GM12878 (cell line): ENCODE results near the gene DSC2. TPM values are rescaled to one million over a fixed set of nuclear protein-coding genes. Genes with fewer than 3 reads are reported as not detected.

ENCODE experiments used
- ATAC-seq: fragments of 200-7000 bp; cut with Tn5 transposase; 3 replicates; pipeline ENCODE4 v1.9.1; 2020; ENCODE audit warnings: mild to moderate bottlenecking, moderate library complexity
- BruUV-seq: library from RNA; stranded (reverse); fragments of 400-500 nt; replicated peaks from 2 replicates; lab custom pipeline; 2021; lab: Mats Ljungman, UMichigan
- CTCF ChIA-PET: fragments of 300-600 bp; sonication (Branson Sonifier 250); formaldehyde crosslinking; extraction: SDS; loops from one replicate; lab custom pipeline; 2021; ENCODE audit warnings: inconsistent platforms; lab: Yijun Ruan, JAX
- POLR2A ChIA-PET: fragments of 350-600 bp; formaldehyde crosslinking; extraction: SDS; loops from one replicate; lab custom pipeline; 2021; ENCODE audit warnings: inconsistent platforms; lab: Charles Lee
- RAD21 ChIA-PET: fragments of 300-600 bp; sonication (Branson Sonifier 250); formaldehyde crosslinking; loops from one replicate; lab custom pipeline; 2023; ENCODE audit warnings: antibody characterized with exemption; ENCODE audit not compliant: unreplicated experiment; lab: Charles Lee
- SMC1A ChIA-PET: fragments of 300-600 bp; sonication (Branson Sonifier 250); formaldehyde crosslinking; loops from one replicate; lab custom pipeline; 2023; ENCODE audit not compliant: unreplicated experiment, uncharacterized antibody; lab: Charles Lee
- DNase-seq: peaks from one replicate; pipeline ENCODE4 v3.0.0-alpha.2; 2011; ENCODE audit warnings: low read depth, low spot score
- FAIRE-seq: peaks from 3 replicates; lab custom pipeline; 2011; peaks lifted over from hg19 to GRCh38; lab: Jason Lieb, UNC
- H2AFZ ChIP-seq: 2 replicates; pipeline ENCODE4 v1.6.0; 2011; ENCODE audit warnings: low read depth, low read length, control low read depth; ENCODE audit not compliant: control insufficient read depth
- H3K27ac ChIP-seq: 2 replicates; pipeline ENCODE4 v1.5.1; 2011; ENCODE audit warnings: control low read depth; ENCODE audit not compliant: control insufficient read depth, insufficient read depth
- H3K27me3 ChIP-seq, 2 experiments: replicated peaks in 1 of 2; 2 replicates each; pipeline versions ENCODE4 v1.6.0 to v1.6.1; 2011; ENCODE audit warnings: low read length in 1 of 2; ENCODE audit not compliant: control insufficient read depth in 2 of 2, insufficient read depth in 2 of 2
- H3K36me3 ChIP-seq, 2 experiments: 2 replicates each; pipeline ENCODE4 v1.5.1; 2011; ENCODE audit warnings: low read length in 1 of 2; ENCODE audit not compliant: control insufficient read depth in 2 of 2, insufficient read depth in 2 of 2
- H3K4me1 ChIP-seq: 2 replicates; pipeline ENCODE4 v1.6.1; 2011; ENCODE audit warnings: mild to moderate bottlenecking, low read length, moderate library complexity, mixed read lengths; ENCODE audit not compliant: control insufficient read depth, insufficient read depth
- H3K4me2 ChIP-seq: 2 replicates; pipeline ENCODE4 v1.6.0; 2011; ENCODE audit warnings: control low read depth; ENCODE audit not compliant: control insufficient read depth, insufficient read depth
- H3K4me3 ChIP-seq: fragments of 200-600 bp; sonication (generic); 2 replicates; pipeline ENCODE4 v1.5.1; 2016
- H3K79me2 ChIP-seq: 2 replicates; pipeline ENCODE4 v1.6.0; 2011; ENCODE audit warnings: low read length; ENCODE audit not compliant: control insufficient read depth, insufficient read depth
- H3K9ac ChIP-seq: 2 replicates; pipeline ENCODE4 v1.8.0; 2011; ENCODE audit warnings: low read length, control low read depth, mixed read lengths; ENCODE audit not compliant: control insufficient read depth, insufficient read depth
- H3K9me3 ChIP-seq: replicated peaks from 3 replicates; pipeline ENCODE4 v1.5.1; 2011; ENCODE audit warnings: mild to moderate bottlenecking, low read length; ENCODE audit not compliant: control insufficient read depth, insufficient read depth
- H4K20me1 ChIP-seq: 2 replicates; pipeline ENCODE4 v1.6.0; 2011; ENCODE audit not compliant: control insufficient read depth, insufficient read depth
- BHLHE40 ChIP-seq, 2 experiments: fragments of 450-650 bp in 1 of 2; IDR thresholded peaks; 2 replicates each; pipeline ENCODE4 v1.6.1; 2011 to 2017; ENCODE audit warnings: low read depth in 2 of 2, borderline replicate concordance in 1 of 2, improper control_type of control experiment in 1 of 2, low read length in 1 of 2, mild to moderate bottlenecking in 1 of 2
- CBX5 ChIP-seq: sonication (generic); IDR thresholded peaks from 2 replicates; pipeline ENCODE4 v1.6.1; 2016; ENCODE audit warnings: low read depth, moderate library complexity, mild to moderate bottlenecking, inconsistent platforms
- CREM ChIP-seq: IDR thresholded peaks from 2 replicates; pipeline ENCODE4 v1.6.1; 2014; ENCODE audit warnings: antibody characterized with exemption, low read depth
- FOS ChIP-seq: IDR thresholded peaks from 3 replicates; pipeline ENCODE4 v1.6.1; 2011; ENCODE audit warnings: borderline replicate concordance; ENCODE audit not compliant: insufficient read length; ENCODE audit errors: extremely low read depth
- FOXK2 ChIP-seq: fragments of 450-650 bp; IDR thresholded peaks from 2 replicates; pipeline ENCODE4 v1.6.1; 2017; ENCODE audit warnings: mild to moderate bottlenecking, moderate library complexity
- KAT2A ChIP-seq: conservative IDR thresholded peaks from 2 replicates; pipeline ENCODE4 v1.6.1; 2011; ENCODE audit warnings: low read depth, low read length; ENCODE audit not compliant: control insufficient read depth
- KLF5 ChIP-seq: fragments of 450-650 bp; IDR thresholded peaks from 2 replicates; pipeline ENCODE4 v1.6.1; 2014; ENCODE audit warnings: mild to moderate bottlenecking; ENCODE audit not compliant: partially characterized antibody
- NKRF ChIP-seq: fragments of 450-650 bp; conservative IDR thresholded peaks from 2 replicates; pipeline ENCODE4 v1.6.1; 2017; ENCODE audit warnings: mild to moderate bottlenecking, moderate library complexity
- PAX5 ChIP-seq: IDR thresholded peaks from 2 replicates; pipeline ENCODE4 v1.6.1; 2011; ENCODE audit warnings: low read depth, low read length, borderline replicate concordance
- PAX8 ChIP-seq: fragments of 450-650 bp; IDR thresholded peaks from 2 replicates; pipeline ENCODE4 v1.6.1; 2017; ENCODE audit warnings: mild to moderate bottlenecking, moderate library complexity
- POLR2A ChIP-seq: IDR thresholded peaks from 2 replicates; pipeline ENCODE4 v1.6.1; 2011; ENCODE audit warnings: low read depth, mild to moderate bottlenecking, low read length
- RBBP5 ChIP-seq: fragments of 200-600 bp; sonication (generic); conservative IDR thresholded peaks from 2 replicates; pipeline ENCODE4 v1.6.1; 2016
- RUNX3 ChIP-seq: IDR thresholded peaks from 2 replicates; pipeline ENCODE4 v1.6.1; 2012; ENCODE audit warnings: low read length, inconsistent platforms
- SKIL ChIP-seq: fragments of 450-650 bp; IDR thresholded peaks from 2 replicates; pipeline ENCODE4 v1.6.1; 2017; ENCODE audit warnings: mild to moderate bottlenecking, low read depth, inconsistent platforms; ENCODE audit not compliant: poor library complexity, severe bottlenecking
- TCF12 ChIP-seq: IDR thresholded peaks from 2 replicates; pipeline ENCODE4 v1.6.1; 2011; ENCODE audit warnings: low read depth, mild to moderate bottlenecking, low read length
- WGBS: methylation state at CpG from one replicate; pipeline ENCODE4 v1.1.6; 2016; ENCODE audit warnings: low lambda C conversion rate; ENCODE audit not compliant: insufficient replicate concordance, insufficient coverage; ENCODE audit errors: missing lambda C conversion rate; 5-methylcytosine and 5-hydroxymethylcytosine counted together
- in situ Hi-C: fragments of 300-500 bp; cut with MboI; formaldehyde crosslinking; loops from 9 replicates; pipeline ENCODE4 v1.14.3; 2018; ENCODE audit warnings: mixed read lengths
- intact Hi-C: fragments of 100-400 bp; cut with micrococcal nuclease; formaldehyde crosslinking; loops from one replicate; pipeline ENCODE4 v1.14.2; 2022; ENCODE audit not compliant: unreplicated experiment
- polyA plus RNA-seq, 11 experiments: library from polyadenylated mRNA; depleted of rRNA in 4 of 11; unstranded in 6 of 11; stranded (reverse) in 5 of 11; fragments of >200 nt; fragmentation: Nextera tagmentation in 4 of 11; fragmentation: Illumina TruSeq in 1 of 11; extraction: Ambion mirVana in 4 of 11; extraction: Trizol in 1 of 11; gene quantifications; 1 replicate in 1 of 11; 2 replicates in 10 of 11; pipeline versions ENCODE4 v1.2.1 to v1.2.3, GENCODE V29; 2011 to 2016; ENCODE audit warnings: inconsistent platforms in 2 of 11, missing spikeins in 2 of 11, low read depth in 1 of 11
- total RNA-seq, 4 experiments: library from RNA; depleted of rRNA in 3 of 4; stranded (reverse); fragments of >200 nt in 3 of 4; fragmentation: Illumina TruSeq in 1 of 4; extraction: Trizol in 1 of 4; gene quantifications; 2 replicates each; pipeline versions ENCODE4 v1.2.1 to v1.2.3, GENCODE V29; 2013 to 2021

The DSC2 gene
- total and polyA plus RNA-seq, 10 of the 15 experiments (the other 5 are each of a cell fraction or from before 2014, with no cell fraction given) = 1.2 to 4.9 (median 3.0) TPM; not detected in 1

DNA sequence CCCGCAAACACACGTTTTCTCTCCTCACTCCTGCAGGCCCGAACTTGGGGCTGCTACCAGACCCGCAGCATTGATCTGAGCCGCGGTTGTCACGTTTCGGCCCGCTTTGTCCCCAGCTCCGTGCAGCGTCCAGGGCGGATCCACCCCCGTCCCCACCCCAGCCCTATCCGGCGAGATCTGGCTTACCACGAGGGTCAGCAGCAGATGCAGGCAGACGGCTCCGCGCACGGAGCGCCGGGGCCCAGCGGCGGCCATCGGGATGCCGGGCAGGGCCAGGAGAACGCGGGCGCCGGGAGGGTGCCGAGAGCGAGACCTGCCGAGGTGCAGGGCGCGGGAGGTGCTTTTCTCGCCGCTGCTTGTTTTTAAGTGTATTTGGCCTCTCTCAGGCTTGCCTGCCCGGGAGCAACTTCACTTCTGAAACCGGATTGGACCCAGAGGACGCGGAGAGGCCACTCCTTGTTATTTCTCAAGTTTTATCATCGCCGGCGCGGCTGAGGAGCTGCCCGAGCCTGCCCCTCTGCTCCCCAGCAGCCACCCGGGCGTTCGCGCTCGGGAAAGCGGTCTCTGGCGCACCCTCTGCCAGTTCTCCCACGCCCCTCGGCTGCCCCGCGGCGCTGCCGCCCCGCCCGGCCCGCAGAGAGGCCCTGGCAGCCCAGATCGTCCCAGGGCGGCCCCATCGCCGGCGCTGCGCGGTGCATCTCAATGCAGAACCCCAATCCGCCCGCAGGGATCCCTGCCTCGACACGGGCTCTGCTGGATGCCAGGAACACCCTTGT is 59.6 kb downstream of the DSC2 start, which contains the start of gene DSC3 (continued):
- TF ChIP-seq SKIL (no peak), TCF12 (no peak), POLR2A (no peak), BHLHE40 (IDR thresholded peaks at IDR 0.05; ENCODE audit: borderline replicate concordance in 1 of 2, low read depth in 2 of 2, low read length in 1 of 2) (no peak), NKRF (no peak)

GRCh38 chr18:31042084-31042405 is 60.2 kb downstream of the DSC2 start:
- Histone ChIP-seq H4K20me1 (no peaks in the 10 kb centered on the region), H3K36me3 (no peaks in the 10 kb centered on the region), H3K4me3 (no peak overlapping the region), H3K4me1 (no peaks in the 10 kb centered on the region), H3K9ac (no peak overlapping the region), H3K79me2 (no peaks in the 10 kb centered on the region), H2AFZ (no peak overlapping the region), H3K9me3 (peaks cover 6% of the 10 kb centered on the region; the same call in 2 of the 3 replicates), H3K27me3 (peaks cover 2 to 20% of the 10 kb centered on the region in 2 experiments), H3K4me2 (no peak overlapping the region), H3K27ac (no peak overlapping the region)
- no peak for DNase-seq
- CTCF ChIA-PET = no interaction called here
- RAD21 ChIA-PET = no interaction called here
- intact Hi-C loops = no loop called here
- no TSS peak for BruUV-seq
- no peak for ATAC-seq
- in situ Hi-C loops = no loop called here
- SMC1A ChIA-PET = no interaction called here
- POLR2A ChIA-PET = no interaction called here
- TF ChIP-seq FOS (no peak), CREM (no peak), RUNX3 (no peak), RBBP5 (no peak), PAX8 (no peak), PAX5 (no peak), KAT2A (no peak), FOXK2 (no peak), KLF5 (no peak), NKRF (no peak), CBX5 (no peak)
- WGBS = 73% methylated on average over 11 of the region's 17 CpGs
- FAIRE-seq = no peak
